ENCODE measurements around the gene FREY1. TPM values are rescaled to one million over a fixed set of nuclear protein-coding genes. Genes with fewer than 3 reads are reported as not detected.

FREY1 gene
- total and polyA plus RNA-seq, 2 of the 4 experiments (the other 2 are of a cell fraction) = 0.21 TPM; not detected in 1

- no peak for TF ChIP-seq CEBPB (IDR thresholded peaks at IDR 0.05; ENCODE audit: low read depth, low read length)
- no peak for TF ChIP-seq MXI1 (IDR thresholded peaks at IDR 0.05; ENCODE audit: borderline replicate concordance, low read depth, low read length)
- no peak for TF ChIP-seq ELK1 (IDR thresholded peaks at IDR 0.05; ENCODE audit: borderline replicate concordance, low read depth, low read length)
- no peak for TF ChIP-seq SMC3 (IDR thresholded peaks at IDR 0.05; ENCODE audit: low read depth, low read length)
- no peak for TF ChIP-seq POLR2A (IDR thresholded peaks at IDR 0.05; ENCODE audit: low read depth, low read length)
- TF ChIP-seq RCOR1 (IDR thresholded peaks at IDR 0.05; ENCODE audit: insufficient replicate concordance, low read length) = no peak
- no peak for TF ChIP-seq MAFK (IDR thresholded peaks at IDR 0.05; ENCODE audit: low read depth, low read length)
- TF ChIP-seq, protein P1, sequence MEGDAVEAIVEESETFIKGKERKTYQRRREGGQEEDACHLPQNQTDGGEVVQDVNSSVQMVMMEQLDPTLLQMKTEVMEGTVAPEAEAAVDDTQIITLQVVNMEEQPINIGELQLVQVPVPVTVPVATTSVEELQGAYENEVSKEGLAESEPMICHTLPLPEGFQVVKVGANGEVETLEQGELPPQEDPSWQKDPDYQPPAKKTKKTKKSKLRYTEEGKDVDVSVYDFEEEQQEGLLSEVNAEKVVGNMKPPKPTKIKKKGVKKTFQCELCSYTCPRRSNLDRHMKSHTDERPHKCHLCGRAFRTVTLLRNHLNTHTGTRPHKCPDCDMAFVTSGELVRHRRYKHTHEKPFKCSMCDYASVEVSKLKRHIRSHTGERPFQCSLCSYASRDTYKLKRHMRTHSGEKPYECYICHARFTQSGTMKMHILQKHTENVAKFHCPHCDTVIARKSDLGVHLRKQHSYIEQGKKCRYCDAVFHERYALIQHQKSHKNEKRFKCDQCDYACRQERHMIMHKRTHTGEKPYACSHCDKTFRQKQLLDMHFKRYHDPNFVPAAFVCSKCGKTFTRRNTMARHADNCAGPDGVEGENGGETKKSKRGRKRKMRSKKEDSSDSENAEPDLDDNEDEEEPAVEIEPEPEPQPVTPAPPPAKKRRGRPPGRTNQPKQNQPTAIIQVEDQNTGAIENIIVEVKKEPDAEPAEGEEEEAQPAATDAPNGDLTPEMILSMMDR (conservative IDR thresholded peaks at IDR 0.05; ENCODE audit: low read depth, low read length) = no peak
- Histone ChIP-seq H2BK5ac (ENCODE audit: low read depth, low read length, poor library complexity, severe bottlenecking) (no peak overlapping the region), H3K4me3 (ENCODE audit: insufficient read depth, low read depth, low read length) (no peak overlapping the region), H2AFZ (replicated peaks; ENCODE audit: low read length, poor library complexity) (no peak overlapping the region), H3K4me2 (ENCODE audit: low read depth, low read length) (no peak overlapping the region), H2BK120ac (ENCODE audit: low read depth, low read length) (no peak overlapping the region), H3K9me3 (ENCODE audit: control insufficient read depth, insufficient read depth, low read length) (no peaks in the 10 kb centered on the region), H2BK20ac (ENCODE audit: low read depth, low read length) (no peak overlapping the region), H3K27ac (ENCODE audit: insufficient read depth, low read length) (no peak overlapping the region), H3K4ac (ENCODE audit: low read depth, low read length) (no peak overlapping the region), H4K20me1 (ENCODE audit: insufficient read depth, low read length) (peaks cover 19% of the 10 kb centered on the region), H3K23ac (ENCODE audit: low read depth, low read length) (no peak overlapping the region), H3K36me3 (ENCODE audit: control insufficient read depth, insufficient read depth, low read length) (peaks cover 15% of the 10 kb centered on the region), H3K79me1 (ENCODE audit: low read depth in 1 of 2, low read length in 2 of 2) (peaks cover 0 to 4% of the 10 kb centered on the region in 2 experiments; a peak in 1 of 4 replicates), H3K18ac (ENCODE audit: low read depth, low read length) (no peak overlapping the region), H4K91ac (ENCODE audit: insufficient read depth, low read depth, low read length) (no peak overlapping the region), H2BK15ac (ENCODE audit: low read depth, low read length) (no peak overlapping the region), H4K5ac (ENCODE audit: low read depth, low read length) (no peak overlapping the region), H3K14ac (replicated peaks; ENCODE audit: low read depth, low read length) (no peak overlapping the region), H3K9ac (ENCODE audit: low read depth, low read length) (no peak overlapping the region), H3K9me1 (ENCODE audit: insufficient read depth, low read length) (no peaks in the 10 kb centered on the region), H3K27me3 (ENCODE audit: control insufficient read depth, insufficient read depth, low read length) (peaks cover 13% of the 10 kb centered on the region; the same call in 1 of the 2 replicates), H3K56ac (ENCODE audit: extremely low read depth, insufficient read depth, low read length) (no peak overlapping the region), H4K8ac (ENCODE audit: low read depth in 2 of 2, low read length in 2 of 2) (no peak overlapping the region), H3K4me1 (ENCODE audit: control insufficient read depth, insufficient read depth, low read length) (peaks cover 7% of the 10 kb centered on the region; the same call in 1 of the 2 replicates), H2AK5ac (ENCODE audit: low read depth, low read length) (no peak overlapping the region), H2AK9ac (replicated peaks; ENCODE audit: low read depth, low read length, poor library complexity) (peak overlapping the region; percentile 29)
- POLR2A ChIA-PET (ENCODE audit: unreplicated experiment) = no interaction called here
- dilution Hi-C loops (cut with HindIII; ENCODE audit: low sequenced_read_pairs, unreplicated experiment) (no loop called here), in situ Hi-C loops (cut with MboI; ENCODE audit: low sequenced_read_pairs) (no loop called here), intact Hi-C loops (cut with micrococcal nuclease) (no loop called here)
- no peak for DNase-seq
- BruUV-seq (replicated peaks) = no TSS peak
- CTCF ChIA-PET = interaction anchor here (0.5 to 1.5 kb wide), 2 partner anchors 29 to 62 kb away, joined by 4 to 6 read pairs; no protein-coding TSS in a partner anchor
- ATAC-seq (ENCODE audit: low read depth) = no peak
- WGBS, 2 experiments (ENCODE audit: extremely low coverage in 2 of 2, insufficient read length in 1 of 2) = 70% methylated on average over 2 of the region's 6 CpGs; no CpG with 5 or more reads in 1 of the 2 experiments
Observed at GRCh38 chr11:45901626-45902025, 5.4 kb downstream of the FREY1 start.
